Suprapubic skin (tissue), 4 donors: ENCODE results near the gene MAPRE2. TPM values are rescaled to one million over a fixed set of nuclear protein-coding genes. Genes with fewer than 3 reads are reported as not detected.
"Not testable (repeated sequence)": the region's sequence is repeated elsewhere in the genome, so short reads cannot be mapped to it uniquely, and the experiment has no call there.

Experiments
- DNase-seq, 2 donors: peaks; one replicate each; pipeline ENCODE4 v3.0.0-alpha.2; 2019; ENCODE audit warnings: low spot score in 2 of 2
- H3K27ac ChIP-seq: fragments of 200-600 bp; sonication (generic); one replicate; pipeline ENCODE4 v1.5.1; 2019
- H3K27me3 ChIP-seq: fragments of 200-600 bp; sonication (generic); one replicate; pipeline ENCODE4 v1.5.1; 2019
- H3K36me3 ChIP-seq: fragments of 200-600 bp; sonication (generic); one replicate; pipeline ENCODE4 v1.5.1; 2019
- H3K4me1 ChIP-seq: fragments of 200-600 bp; sonication (generic); one replicate; pipeline ENCODE4 v1.5.1; 2019
- H3K4me3 ChIP-seq: fragments of 200-600 bp; sonication (generic); one replicate; pipeline ENCODE4 v1.5.1; 2019; ENCODE audit warnings: mild to moderate bottlenecking
- H3K9me3 ChIP-seq: fragments of 200-600 bp; sonication (generic); one replicate; pipeline ENCODE4 v1.5.1; 2019
- EP300 ChIP-seq: sonication (generic); formaldehyde crosslinking; IDR thresholded peaks from one replicate; pipeline ENCODE4 v1.6.1; 2017; ENCODE audit warnings: antibody characterized with exemption
- POLR2A ChIP-seq, 2 donors: fragments of 450-650 bp; IDR thresholded peaks; one replicate each; pipeline ENCODE4 v1.6.1; 2017; ENCODE audit warnings: antibody characterized with exemption in 2 of 2, mild to moderate bottlenecking in 2 of 2, moderate library complexity in 2 of 2
- POLR2AphosphoS5 ChIP-seq, 3 donors: sonication (generic); formaldehyde crosslinking; IDR thresholded peaks; one replicate each; pipeline ENCODE4 v1.6.1; 2017; ENCODE audit warnings: antibody characterized with exemption in 3 of 3
- WGBS: methylation state at CpG from one replicate; pipeline ENCODE4 v1.1.5; 2018; 5-methylcytosine and 5-hydroxymethylcytosine counted together
- total RNA-seq, 4 donors: library from RNA; depleted of rRNA; stranded (reverse); fragments of >200 nt; gene quantifications; one replicate each; pipeline ENCODE4 v1.1.0, GENCODE V29; 2016
- TF ChIP-seq, protein P1 (sequence below), 2 donors: fragments of 200-600 bp in 1 of 2; fragments of 450-650 bp in 1 of 2; sonication (generic) in 1 of 2; IDR thresholded peaks; one replicate each; pipeline ENCODE4 v1.5.1; 2016 to 2019; ENCODE audit warnings: antibody characterized with exemption in 2 of 2, mild to moderate bottlenecking in 1 of 2, moderate library complexity in 1 of 2

Gene MAPRE2
- total RNA-seq, 4 donors from 2014 or later = 29.9 to 51.2 (median 37.2) TPM

DNA sequence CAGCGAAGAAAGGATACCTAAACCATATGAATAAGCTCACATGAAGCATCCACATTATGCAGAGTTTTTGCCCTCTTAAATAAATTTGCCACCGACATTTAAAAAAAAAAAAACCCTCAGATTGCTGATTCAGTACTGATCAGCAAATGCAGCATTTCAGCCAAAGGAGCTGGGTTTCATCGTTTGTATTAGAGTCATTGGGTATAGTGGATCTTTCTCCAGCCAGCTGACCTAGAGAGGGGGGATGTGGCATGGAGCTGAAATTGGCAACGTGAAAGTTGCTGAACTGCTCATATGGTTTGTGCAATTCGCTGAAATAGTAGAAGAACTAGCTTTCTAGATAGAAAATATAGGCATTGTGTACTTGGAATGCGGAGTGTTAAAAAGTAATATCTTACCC, 126.1 kb downstream of the MAPRE2 start:
- Histone ChIP-seq H3K27ac (no peak overlapping the region), H3K4me1 (peaks cover 15% of the 10 kb centered on the region), H3K27me3 (no peaks in the 10 kb centered on the region), H3K4me3 (no peak overlapping the region), H3K36me3 (no peaks in the 10 kb centered on the region), H3K9me3 (no peaks in the 10 kb centered on the region)
- no peak for DNase-seq
- no peak for TF ChIP-seq POLR2AphosphoS5 (IDR thresholded peaks at IDR 0.05)
- TF ChIP-seq, protein P1, sequence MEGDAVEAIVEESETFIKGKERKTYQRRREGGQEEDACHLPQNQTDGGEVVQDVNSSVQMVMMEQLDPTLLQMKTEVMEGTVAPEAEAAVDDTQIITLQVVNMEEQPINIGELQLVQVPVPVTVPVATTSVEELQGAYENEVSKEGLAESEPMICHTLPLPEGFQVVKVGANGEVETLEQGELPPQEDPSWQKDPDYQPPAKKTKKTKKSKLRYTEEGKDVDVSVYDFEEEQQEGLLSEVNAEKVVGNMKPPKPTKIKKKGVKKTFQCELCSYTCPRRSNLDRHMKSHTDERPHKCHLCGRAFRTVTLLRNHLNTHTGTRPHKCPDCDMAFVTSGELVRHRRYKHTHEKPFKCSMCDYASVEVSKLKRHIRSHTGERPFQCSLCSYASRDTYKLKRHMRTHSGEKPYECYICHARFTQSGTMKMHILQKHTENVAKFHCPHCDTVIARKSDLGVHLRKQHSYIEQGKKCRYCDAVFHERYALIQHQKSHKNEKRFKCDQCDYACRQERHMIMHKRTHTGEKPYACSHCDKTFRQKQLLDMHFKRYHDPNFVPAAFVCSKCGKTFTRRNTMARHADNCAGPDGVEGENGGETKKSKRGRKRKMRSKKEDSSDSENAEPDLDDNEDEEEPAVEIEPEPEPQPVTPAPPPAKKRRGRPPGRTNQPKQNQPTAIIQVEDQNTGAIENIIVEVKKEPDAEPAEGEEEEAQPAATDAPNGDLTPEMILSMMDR (IDR thresholded peaks at IDR 0.05) = no peak
- TF ChIP-seq POLR2A (IDR thresholded peaks at IDR 0.05) = no peak
- TF ChIP-seq EP300 = no peak
- 71% methylated on average over 6 of the region's 6 CpGs for WGBS

DNA sequence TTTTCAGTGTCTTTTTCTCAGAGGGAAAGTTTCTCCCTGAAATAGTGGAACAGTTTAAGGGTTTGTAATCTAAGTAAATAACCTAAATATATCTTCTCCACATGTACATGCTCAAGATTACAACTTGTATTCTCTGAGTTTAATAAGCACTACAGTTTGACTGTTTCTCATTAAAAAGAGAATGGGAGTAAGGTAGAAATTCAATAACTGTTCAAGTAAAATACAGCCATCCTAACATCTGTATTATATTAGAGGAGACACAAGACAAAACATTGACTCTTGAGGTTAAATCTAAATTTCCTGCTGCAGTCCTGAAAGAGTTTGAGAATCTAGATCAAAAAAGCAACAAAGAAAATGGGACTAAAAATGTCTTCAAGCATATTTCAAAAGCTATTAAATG, 126.6 kb downstream of the MAPRE2 start:
- H3K27me3 ChIP-seq = no peaks in the 10 kb centered on the region
- H3K27ac ChIP-seq = no peak overlapping the region
- H3K4me3 ChIP-seq = no peak overlapping the region
- H3K36me3 ChIP-seq = no peaks in the 10 kb centered on the region
- TF ChIP-seq EP300 = no peak
- no peak for TF ChIP-seq POLR2AphosphoS5 (IDR thresholded peaks at IDR 0.05)
- TF ChIP-seq POLR2A (IDR thresholded peaks at IDR 0.05) = no peak
- TF ChIP-seq, protein P1 (IDR thresholded peaks at IDR 0.05) = no peak
- no peaks in the 10 kb centered on the region for H3K9me3 ChIP-seq
- DNase-seq = no peak
- peaks cover 17% of the 10 kb centered on the region for H3K4me1 ChIP-seq

DNA sequence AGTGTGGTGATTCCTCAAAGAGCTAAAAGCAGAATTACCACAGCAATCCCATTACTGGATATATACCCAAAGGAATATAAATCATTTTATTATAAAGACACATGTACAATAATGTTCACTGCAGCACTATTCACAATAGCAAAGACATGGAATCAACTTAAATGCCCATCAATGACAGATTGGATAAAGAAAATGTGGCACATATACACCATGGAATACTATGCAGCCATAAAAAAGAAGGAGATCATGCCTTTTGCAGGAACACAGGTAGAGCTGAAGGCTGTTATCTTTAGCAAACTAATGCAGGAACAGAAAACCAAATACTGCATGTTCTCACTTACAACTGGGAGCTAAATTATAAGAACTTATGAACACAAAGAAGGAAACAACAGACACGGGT, 129.1 kb downstream of the MAPRE2 start:
- H3K9me3 ChIP-seq, DNase-seq, H3K36me3 ChIP-seq, H3K27me3 ChIP-seq, H3K4me3 ChIP-seq: not testable (repeated sequence)
- peak overlapping the region; percentile 37 for H3K27ac ChIP-seq
- WGBS = 67% methylated on average over 1 of the region's 1 CpG
- H3K4me1 ChIP-seq = peaks cover 10% of the 10 kb centered on the region

DNA sequence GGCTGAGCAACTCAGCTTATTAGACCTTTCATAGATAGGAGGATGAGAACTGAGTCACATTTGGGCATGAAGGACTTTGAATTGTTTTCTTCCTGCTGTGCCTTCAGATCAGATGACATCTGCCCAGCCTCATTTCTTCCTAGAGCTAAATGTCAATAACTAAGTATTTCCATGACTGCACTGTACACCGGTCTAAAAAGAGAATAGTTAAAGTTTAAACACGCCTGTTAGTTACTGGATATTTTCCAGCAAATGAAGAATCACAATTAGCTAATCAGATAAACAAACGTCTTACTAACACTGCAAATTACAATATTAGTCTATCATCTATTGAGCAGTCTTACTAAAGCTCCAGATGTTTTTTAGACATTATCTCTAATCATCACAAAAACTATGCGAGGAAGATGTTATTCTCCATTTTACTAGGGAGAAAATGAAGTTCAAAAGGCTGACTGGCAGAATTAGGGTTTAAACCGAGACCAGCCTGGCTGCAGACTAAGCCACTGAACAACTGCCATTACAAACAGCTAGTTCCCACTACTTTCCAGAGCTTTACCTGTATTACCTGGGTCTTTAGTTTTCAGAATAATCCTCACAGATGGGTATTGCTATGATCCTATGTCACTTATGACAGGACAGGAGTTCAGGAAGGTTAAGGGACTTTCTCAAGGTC, 130.2 kb downstream of the MAPRE2 start:
- Histone ChIP-seq H3K4me3 (no peak overlapping the region), H3K36me3 (no peaks in the 10 kb centered on the region), H3K27me3 (no peaks in the 10 kb centered on the region), H3K9me3 (no peaks in the 10 kb centered on the region), H3K27ac (peak overlapping the region; percentile 37), H3K4me1 (peaks cover 10% of the 10 kb centered on the region)
- WGBS = 28% methylated on average over 5 of the region's 5 CpGs
- no peak for DNase-seq
- TF ChIP-seq, protein P1 (IDR thresholded peaks at IDR 0.05) = no peak
- TF ChIP-seq POLR2A (IDR thresholded peaks at IDR 0.05) (no peak), POLR2AphosphoS5 (IDR thresholded peaks at IDR 0.05) (no peak), EP300 (no peak)

DNA sequence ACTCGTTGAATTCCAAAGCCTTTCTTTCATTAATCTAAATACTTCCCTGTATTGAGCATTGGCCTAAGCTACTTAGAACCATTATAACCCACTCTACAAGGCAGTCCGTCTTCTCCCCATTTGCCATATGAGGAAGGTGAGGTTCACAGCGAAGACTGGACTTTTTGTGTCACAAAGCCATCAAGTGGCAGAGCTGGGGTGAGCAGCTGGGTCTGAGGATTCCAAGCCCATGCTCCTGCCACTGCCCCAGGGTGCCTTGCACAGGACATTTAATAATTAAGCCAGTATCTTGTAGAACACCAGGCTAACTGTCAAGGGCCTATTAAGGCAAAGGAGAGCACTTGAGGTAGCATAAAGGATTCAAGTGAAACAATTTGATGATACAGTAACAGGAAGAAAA, 130.8 kb downstream of the MAPRE2 start:
- DNase-seq = no peak
- no peaks in the 10 kb centered on the region for H3K36me3 ChIP-seq
- WGBS = 94% methylated on average over 3 of the region's 3 CpGs

More for the DNA sequence above, 130.8 kb downstream of the MAPRE2 start:
- Histone ChIP-seq H3K9me3 (no peaks in the 10 kb centered on the region), H3K27me3 (no peaks in the 10 kb centered on the region), H3K27ac (peak overlapping the region; percentile 37), H3K4me1 (peaks cover 10% of the 10 kb centered on the region), H3K4me3 (no peak overlapping the region)
- TF ChIP-seq POLR2AphosphoS5 (IDR thresholded peaks at IDR 0.05) (no peak), EP300 (no peak), POLR2A (IDR thresholded peaks at IDR 0.05) (no peak)
- TF ChIP-seq, protein P1 (IDR thresholded peaks at IDR 0.05) = no peak
